ENCODE results near the gene DHX30.

Gene DHX30

DNA sequence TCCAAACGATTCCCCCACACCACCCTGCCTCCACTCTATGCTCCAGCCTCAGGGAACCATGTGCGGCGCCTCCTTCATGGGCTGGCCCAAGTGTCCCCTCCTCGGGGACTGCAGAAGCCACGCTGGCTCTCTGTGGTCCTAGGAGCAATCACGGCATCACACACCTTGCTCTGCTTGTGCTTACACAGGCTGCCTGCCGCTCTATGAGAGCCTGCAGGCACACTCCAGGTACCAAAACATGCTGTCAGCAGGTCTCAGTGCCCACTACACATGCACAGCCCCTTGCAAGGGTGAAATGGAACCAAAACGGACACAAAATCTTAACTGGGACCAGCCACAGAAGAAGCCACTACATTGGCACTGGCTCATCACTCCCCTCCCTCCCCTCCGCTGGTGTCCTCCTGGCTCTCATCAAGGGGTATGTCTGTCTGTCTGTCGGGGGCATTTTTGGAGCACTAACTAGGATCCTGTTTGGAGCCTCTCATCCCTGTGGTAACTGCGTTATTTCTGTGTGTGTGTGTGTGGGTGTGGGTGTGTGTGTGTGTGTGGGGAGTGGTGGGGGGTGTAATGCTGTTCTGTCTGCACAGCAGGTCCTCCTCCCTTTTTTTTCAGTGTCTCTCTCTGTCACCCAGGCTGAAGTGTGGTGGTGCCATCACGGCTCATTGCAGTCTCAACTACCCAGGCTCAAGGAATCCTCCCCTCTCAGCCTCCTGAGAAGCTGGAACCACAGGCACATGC, 60.6 kb downstream of the DHX30 start:
- Histone ChIP-seq H3K9me3 (ENCODE audit: control insufficient read depth, insufficient read depth, low read depth, low read length) (no peaks in the 10 kb centered on the region), H3K27ac (ENCODE audit: extremely low read depth, low read depth, low read length) (no peak overlapping the region), H3K4me1 (ENCODE audit: control insufficient read depth, insufficient read depth, low read length) (no peaks in the 10 kb centered on the region), H3K36me3 (ENCODE audit: control insufficient read depth in 2 of 2, insufficient read depth in 1 of 2, low read length in 2 of 2) (peaks cover 0 to 57% of the 10 kb centered on the region in 2 experiments; a peak in 2 of 3 replicates), H3K4me3 (ENCODE audit: low read depth, low read length) (no peak overlapping the region)
- TF ChIP-seq ZNF341 (tag by site-specific recombination; IDR thresholded peaks at IDR 0.05; ENCODE audit: low read depth) (peak; percentile 68), ZNF473 (tag by site-specific recombination; IDR thresholded peaks at IDR 0.05) (no peak), ZFHX2 (tag by site-specific recombination; conservative IDR thresholded peaks at IDR 0.05) (peak; percentile 67), KLF16 (tag by site-specific recombination; IDR thresholded peaks at IDR 0.05) (no peak), EGR2 (tag by site-specific recombination; IDR thresholded peaks at IDR 0.05; ENCODE audit: low read depth) (peak; percentile 75)
- ChIA-PET POLR2A (interaction anchor here (0.7 kb wide), 1 partner anchor 53 kb away, joined by 3 read pairs; no protein-coding TSS in a partner anchor), CTCF (no interaction called here)

DNA sequence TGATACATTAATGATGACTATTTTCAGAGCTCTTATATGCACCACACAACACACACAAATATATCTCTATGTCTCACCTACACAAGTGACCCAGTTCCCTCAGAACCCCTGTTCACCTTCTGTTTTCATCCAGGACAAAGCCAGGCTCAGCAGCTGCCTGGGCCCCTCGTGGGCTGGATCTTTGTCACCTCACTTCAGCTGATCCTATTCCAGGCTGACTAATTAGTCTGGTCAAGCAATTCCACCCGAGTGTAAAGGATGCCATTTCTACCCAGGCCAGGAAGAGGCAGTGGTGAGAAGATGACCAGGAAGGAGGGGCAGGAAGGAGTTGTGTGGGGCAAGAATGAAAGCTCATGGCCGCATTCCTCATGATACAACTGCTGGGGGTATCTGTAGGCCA, 62.3 kb downstream of the DHX30 start:
- no peaks in the 10 kb centered on the region for H3K9me3 ChIP-seq (ENCODE audit: control insufficient read depth, insufficient read depth, low read depth, low read length)
- peaks cover 0 to 64% of the 10 kb centered on the region in 2 experiments; a peak in 2 of 3 replicates for H3K36me3 ChIP-seq (ENCODE audit: control insufficient read depth in 2 of 2, insufficient read depth in 1 of 2, low read length in 2 of 2)
- no peak overlapping the region for H3K4me3 ChIP-seq (ENCODE audit: low read depth, low read length)
- no peak overlapping the region for H3K27ac ChIP-seq (ENCODE audit: extremely low read depth, low read depth, low read length)
- CTCF ChIA-PET, result interaction anchor here (0.5 to 0.9 kb wide), 2 partner anchors 286 to 413 kb away, joined by 3 to 4 read pairs; no protein-coding TSS in a partner anchor
- POLR2A ChIA-PET, result no interaction called here
- no peaks in the 10 kb centered on the region for H3K4me1 ChIP-seq (ENCODE audit: control insufficient read depth, insufficient read depth, low read length)
- no peak for TF ChIP-seq SALL2 (tag by site-specific recombination; IDR thresholded peaks at IDR 0.05; ENCODE audit: borderline replicate concordance)
- TF ChIP-seq, protein P1, sequence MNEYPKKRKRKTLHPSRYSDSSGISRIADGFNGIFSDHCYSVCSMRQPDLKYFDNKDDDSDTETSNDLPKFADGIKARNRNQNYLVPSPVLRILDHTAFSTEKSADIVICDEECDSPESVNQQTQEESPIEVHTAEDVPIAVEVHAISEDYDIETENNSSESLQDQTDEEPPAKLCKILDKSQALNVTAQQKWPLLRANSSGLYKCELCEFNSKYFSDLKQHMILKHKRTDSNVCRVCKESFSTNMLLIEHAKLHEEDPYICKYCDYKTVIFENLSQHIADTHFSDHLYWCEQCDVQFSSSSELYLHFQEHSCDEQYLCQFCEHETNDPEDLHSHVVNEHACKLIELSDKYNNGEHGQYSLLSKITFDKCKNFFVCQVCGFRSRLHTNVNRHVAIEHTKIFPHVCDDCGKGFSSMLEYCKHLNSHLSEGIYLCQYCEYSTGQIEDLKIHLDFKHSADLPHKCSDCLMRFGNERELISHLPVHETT (tag by site-specific recombination; IDR thresholded peaks at IDR 0.05), result no peak
- TF ChIP-seq, protein P2, sequence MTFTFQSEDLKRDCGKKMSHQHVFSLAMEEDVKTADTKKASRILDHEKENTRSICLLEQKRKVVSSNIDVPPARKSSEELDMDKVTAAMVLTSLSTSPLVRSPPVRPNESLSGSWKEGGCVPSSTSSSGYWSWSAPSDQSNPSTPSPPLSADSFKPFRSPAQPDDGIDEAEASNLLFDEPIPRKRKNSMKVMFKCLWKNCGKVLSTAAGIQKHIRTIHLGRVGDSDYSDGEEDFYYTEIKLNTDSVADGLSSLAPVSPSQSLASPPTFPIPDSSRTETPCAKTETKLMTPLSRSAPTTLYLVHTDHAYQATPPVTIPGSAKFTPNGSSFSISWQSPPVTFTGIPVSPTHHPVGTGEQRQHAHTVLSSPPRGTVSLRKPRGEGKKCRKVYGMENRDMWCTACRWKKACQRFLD (tag by site-specific recombination; IDR thresholded peaks at IDR 0.05), result no peak

DNA sequence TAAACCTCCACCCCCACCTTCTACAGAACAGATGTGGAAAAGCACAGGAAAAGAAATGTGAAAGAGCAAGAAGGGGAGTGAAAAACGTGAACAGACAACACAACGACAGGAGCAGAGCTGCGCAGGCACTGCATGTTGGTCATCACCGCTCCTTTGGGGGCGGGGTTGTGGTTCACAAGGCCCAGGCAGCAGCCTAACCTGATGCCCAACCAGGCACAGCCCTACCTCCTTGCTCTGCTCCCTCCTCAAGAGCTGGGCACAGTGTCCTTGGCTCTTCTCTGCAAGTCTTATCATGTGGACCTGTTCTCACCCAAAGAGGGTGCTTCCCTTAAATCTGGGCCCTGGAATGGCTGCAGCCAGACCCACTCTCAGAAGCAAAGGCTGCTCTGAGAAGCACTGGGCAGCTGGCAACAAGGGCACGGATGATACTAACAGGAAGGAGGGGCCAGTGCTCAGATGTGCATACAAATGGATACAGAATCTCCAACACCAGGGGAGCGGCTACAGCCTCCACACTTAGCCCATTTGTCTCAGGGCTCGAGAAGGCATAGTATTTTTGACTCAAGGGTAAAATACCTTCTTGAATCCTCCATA, 64.6 kb downstream of the DHX30 start:
- TF ChIP-seq, protein P3, sequence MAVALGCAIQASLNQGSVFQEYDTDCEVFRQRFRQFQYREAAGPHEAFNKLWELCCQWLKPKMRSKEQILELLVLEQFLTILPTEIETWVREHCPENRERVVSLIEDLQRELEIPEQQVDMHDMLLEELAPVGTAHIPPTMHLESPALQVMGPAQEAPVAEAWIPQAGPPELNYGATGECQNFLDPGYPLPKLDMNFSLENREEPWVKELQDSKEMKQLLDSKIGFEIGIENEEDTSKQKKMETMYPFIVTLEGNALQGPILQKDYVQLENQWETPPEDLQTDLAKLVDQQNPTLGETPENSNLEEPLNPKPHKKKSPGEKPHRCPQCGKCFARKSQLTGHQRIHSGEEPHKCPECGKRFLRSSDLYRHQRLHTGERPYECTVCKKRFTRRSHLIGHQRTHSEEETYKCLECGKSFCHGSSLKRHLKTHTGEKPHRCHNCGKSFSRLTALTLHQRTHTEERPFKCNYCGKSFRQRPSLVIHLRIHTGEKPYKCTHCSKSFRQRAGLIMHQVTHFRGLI (tag by site-specific recombination; IDR thresholded peaks at IDR 0.05), result peak; percentile 82
- TF ChIP-seq OVOL3 (tag by site-specific recombination; IDR thresholded peaks at IDR 0.05), result no peak
- no peaks in the 10 kb centered on the region for H3K4me1 ChIP-seq (ENCODE audit: control insufficient read depth, insufficient read depth, low read length)
- no peak overlapping the region for H3K4me3 ChIP-seq (ENCODE audit: low read depth, low read length)
- POLR2A ChIA-PET, result no interaction called here
- CTCF ChIA-PET, result no interaction called here
- no peak overlapping the region for H3K27ac ChIP-seq (ENCODE audit: extremely low read depth, low read depth, low read length)
- H3K36me3 ChIP-seq (ENCODE audit: control insufficient read depth in 2 of 2, insufficient read depth in 1 of 2, low read length in 2 of 2), result peaks cover 0 to 82% of the 10 kb centered on the region in 2 experiments; a peak in 2 of 3 replicates
- H3K9me3 ChIP-seq (ENCODE audit: control insufficient read depth, insufficient read depth, low read depth, low read length), result no peaks in the 10 kb centered on the region

DNA sequence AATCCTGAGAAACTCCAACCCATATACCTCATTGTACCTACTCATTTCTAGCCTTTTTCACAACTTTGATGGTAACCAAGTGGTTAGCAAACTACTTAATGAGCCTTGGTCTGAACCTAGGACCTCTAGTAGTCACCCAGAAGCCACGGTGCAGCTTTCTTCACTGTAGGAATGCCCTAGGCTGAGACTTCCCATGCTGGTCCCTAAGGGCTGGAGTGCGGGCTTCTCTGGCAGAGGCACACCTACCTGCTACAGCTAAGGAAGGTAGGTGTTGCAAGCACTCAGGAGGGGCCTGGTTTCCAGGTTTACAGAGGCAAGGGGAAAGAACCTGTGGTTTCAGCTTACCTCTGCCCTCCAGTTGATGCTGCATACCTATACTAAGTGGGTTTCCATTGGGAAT, 65.4 kb downstream of the DHX30 start:
- H3K36me3 ChIP-seq (ENCODE audit: control insufficient read depth in 2 of 2, insufficient read depth in 1 of 2, low read length in 2 of 2), result peaks cover 0 to 87% of the 10 kb centered on the region in 2 experiments; a peak in 2 of 3 replicates
- no peak overlapping the region for H3K4me3 ChIP-seq (ENCODE audit: low read depth, low read length)
- H3K27ac ChIP-seq (ENCODE audit: extremely low read depth, low read depth, low read length), result no peak overlapping the region
- ChIA-PET CTCF (no interaction called here), POLR2A (no interaction called here)
- no peaks in the 10 kb centered on the region for H3K4me1 ChIP-seq (ENCODE audit: control insufficient read depth, insufficient read depth, low read length)
- H3K9me3 ChIP-seq (ENCODE audit: control insufficient read depth, insufficient read depth, low read depth, low read length), result no peaks in the 10 kb centered on the region
- TF ChIP-seq, protein P4, sequence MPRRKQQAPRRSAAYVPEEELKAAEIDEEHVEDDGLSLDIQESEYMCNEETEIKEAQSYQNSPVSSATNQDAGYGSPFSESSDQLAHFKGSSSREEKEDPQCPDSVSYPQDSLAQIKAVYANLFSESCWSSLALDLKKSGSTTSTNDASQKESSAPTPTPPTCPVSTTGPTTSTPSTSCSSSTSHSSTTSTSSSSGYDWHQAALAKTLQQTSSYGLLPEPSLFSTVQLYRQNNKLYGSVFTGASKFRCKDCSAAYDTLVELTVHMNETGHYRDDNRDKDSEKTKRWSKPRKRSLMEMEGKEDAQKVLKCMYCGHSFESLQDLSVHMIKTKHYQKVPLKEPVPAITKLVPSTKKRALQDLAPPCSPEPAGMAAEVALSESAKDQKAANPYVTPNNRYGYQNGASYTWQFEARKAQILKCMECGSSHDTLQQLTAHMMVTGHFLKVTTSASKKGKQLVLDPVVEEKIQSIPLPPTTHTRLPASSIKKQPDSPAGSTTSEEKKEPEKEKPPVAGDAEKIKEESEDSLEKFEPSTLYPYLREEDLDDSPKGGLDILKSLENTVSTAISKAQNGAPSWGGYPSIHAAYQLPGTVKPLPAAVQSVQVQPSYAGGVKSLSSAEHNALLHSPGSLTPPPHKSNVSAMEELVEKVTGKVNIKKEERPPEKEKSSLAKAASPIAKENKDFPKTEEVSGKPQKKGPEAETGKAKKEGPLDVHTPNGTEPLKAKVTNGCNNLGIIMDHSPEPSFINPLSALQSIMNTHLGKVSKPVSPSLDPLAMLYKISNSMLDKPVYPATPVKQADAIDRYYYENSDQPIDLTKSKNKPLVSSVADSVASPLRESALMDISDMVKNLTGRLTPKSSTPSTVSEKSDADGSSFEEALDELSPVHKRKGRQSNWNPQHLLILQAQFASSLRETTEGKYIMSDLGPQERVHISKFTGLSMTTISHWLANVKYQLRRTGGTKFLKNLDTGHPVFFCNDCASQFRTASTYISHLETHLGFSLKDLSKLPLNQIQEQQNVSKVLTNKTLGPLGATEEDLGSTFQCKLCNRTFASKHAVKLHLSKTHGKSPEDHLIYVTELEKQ (tag by site-specific recombination; IDR thresholded peaks at IDR 0.05; ENCODE audit: borderline replicate concordance), result no peak
- TF ChIP-seq ZNF621 (tag by site-specific recombination; IDR thresholded peaks at IDR 0.05) (no peak), ZNF585B (tag by site-specific recombination; IDR thresholded peaks at IDR 0.05) (no peak), ZBTB48 (tag by site-specific recombination; IDR thresholded peaks at IDR 0.05) (no peak), ZNF140 (tag by site-specific recombination; IDR thresholded peaks at IDR 0.05) (no peak), ZSCAN5A (tag by site-specific recombination; IDR thresholded peaks at IDR 0.05) (no peak), ZNF561 (tag by site-specific recombination; IDR thresholded peaks at IDR 0.05; ENCODE audit: borderline replicate concordance) (no peak)
